ENCODE results near the gene CCT4.
"Not testable (repeated sequence)": the region's sequence is repeated elsewhere in the genome, so short reads cannot be mapped to it uniquely, and the experiment has no call there.

DNA sequence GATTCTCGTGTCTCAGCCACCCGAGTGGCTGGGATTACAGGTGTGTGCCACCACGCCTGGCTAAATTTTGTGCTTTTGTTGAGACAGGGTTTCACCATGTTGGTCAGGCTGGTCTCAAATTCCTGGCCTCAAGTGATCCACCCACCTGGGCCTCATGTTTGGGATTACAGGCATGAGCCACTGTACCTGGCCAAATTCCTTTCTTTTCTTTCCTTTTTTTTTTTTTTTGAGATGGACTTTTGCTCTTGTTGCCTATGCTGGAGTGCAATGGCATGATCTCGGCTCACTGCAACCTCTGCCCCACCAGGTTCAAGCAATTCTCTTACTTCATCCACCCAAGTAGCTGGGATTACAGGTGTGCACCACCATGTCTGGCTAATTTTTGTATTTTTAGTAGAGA is 26.3 kb upstream of the CCT4 start:
- TF ChIP-seq, protein P1, sequence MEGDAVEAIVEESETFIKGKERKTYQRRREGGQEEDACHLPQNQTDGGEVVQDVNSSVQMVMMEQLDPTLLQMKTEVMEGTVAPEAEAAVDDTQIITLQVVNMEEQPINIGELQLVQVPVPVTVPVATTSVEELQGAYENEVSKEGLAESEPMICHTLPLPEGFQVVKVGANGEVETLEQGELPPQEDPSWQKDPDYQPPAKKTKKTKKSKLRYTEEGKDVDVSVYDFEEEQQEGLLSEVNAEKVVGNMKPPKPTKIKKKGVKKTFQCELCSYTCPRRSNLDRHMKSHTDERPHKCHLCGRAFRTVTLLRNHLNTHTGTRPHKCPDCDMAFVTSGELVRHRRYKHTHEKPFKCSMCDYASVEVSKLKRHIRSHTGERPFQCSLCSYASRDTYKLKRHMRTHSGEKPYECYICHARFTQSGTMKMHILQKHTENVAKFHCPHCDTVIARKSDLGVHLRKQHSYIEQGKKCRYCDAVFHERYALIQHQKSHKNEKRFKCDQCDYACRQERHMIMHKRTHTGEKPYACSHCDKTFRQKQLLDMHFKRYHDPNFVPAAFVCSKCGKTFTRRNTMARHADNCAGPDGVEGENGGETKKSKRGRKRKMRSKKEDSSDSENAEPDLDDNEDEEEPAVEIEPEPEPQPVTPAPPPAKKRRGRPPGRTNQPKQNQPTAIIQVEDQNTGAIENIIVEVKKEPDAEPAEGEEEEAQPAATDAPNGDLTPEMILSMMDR (conservative IDR thresholded peaks at IDR 0.05; ENCODE audit: low read depth, low read length), result not testable (repeated sequence)
- not testable (repeated sequence) for TF ChIP-seq EZH2 (IDR thresholded peaks at IDR 0.05; ENCODE audit: borderline replicate concordance, low read depth, low read length, poor library complexity, severe bottlenecking)
